Esophagus muscularis mucosa (tissue), 4 donors: Measurements from ENCODE around the gene H19.

ENCODE experiments used
- EP300 ChIP-seq: sonication (generic); formaldehyde crosslinking; IDR thresholded peaks from one replicate; pipeline ENCODE4 v1.6.1; 2017; ENCODE audit warnings: antibody characterized with exemption
- POLR2A ChIP-seq: fragments of 450-650 bp; IDR thresholded peaks from one replicate; pipeline ENCODE4 v1.6.1; 2017; ENCODE audit warnings: antibody characterized with exemption, moderate library complexity, mild to moderate bottlenecking, low read depth
- POLR2AphosphoS5 ChIP-seq, 2 donors: sonication (generic); formaldehyde crosslinking; IDR thresholded peaks; one replicate each; pipeline ENCODE4 v1.6.1; 2017; ENCODE audit warnings: antibody characterized with exemption in 2 of 2
- TF ChIP-seq, protein P1 (sequence below), 3 experiments: fragments of 200-600 bp in 2 of 3; fragments of 450-650 bp in 1 of 3; sonication (generic) in 2 of 3; IDR thresholded peaks; one replicate each; pipeline ENCODE4 v1.5.1; 2017 to 2019; ENCODE audit warnings: antibody characterized with exemption in 3 of 3, mild to moderate bottlenecking in 2 of 3, moderate library complexity in 1 of 3

DNA sequence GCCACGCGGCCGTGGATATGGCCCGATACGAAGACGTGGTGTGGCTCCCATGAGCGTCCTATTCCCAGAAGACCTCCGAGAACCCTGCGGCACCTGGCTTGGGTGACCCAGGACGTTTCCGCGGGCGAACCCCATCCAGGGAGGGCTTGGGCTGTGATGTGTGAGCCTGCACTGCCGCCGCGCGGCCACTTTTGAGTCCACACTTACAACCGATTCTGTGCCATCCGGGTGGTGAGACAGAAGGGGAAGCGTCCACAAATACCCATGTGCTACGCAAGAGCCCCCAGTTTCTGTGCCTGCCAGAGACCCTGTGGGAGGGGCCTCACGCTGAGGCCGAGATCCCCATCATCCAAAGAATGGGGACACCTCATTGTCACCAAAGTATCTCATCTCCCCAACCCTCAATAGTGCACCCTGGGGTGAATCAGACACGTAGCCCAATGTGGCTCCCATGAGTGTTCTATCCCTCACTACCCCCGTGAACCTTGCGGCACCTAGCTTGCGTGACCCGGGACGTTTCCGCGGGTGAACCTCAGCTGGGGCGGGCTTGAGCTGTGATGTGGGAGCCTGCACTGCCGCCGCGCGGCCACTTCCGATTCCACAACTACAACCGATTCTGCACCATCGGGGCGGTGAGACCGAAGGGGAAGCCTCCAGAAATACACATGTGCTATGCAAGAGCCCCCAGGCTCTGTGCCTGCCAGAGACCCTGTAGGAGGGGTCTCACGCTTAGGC lies 4.6 kb upstream of the H19 start:
- TF ChIP-seq POLR2A (no peak), POLR2AphosphoS5 (IDR thresholded peaks at IDR 0.05) (no peak), EP300 (no peak)
- TF ChIP-seq, protein P1, sequence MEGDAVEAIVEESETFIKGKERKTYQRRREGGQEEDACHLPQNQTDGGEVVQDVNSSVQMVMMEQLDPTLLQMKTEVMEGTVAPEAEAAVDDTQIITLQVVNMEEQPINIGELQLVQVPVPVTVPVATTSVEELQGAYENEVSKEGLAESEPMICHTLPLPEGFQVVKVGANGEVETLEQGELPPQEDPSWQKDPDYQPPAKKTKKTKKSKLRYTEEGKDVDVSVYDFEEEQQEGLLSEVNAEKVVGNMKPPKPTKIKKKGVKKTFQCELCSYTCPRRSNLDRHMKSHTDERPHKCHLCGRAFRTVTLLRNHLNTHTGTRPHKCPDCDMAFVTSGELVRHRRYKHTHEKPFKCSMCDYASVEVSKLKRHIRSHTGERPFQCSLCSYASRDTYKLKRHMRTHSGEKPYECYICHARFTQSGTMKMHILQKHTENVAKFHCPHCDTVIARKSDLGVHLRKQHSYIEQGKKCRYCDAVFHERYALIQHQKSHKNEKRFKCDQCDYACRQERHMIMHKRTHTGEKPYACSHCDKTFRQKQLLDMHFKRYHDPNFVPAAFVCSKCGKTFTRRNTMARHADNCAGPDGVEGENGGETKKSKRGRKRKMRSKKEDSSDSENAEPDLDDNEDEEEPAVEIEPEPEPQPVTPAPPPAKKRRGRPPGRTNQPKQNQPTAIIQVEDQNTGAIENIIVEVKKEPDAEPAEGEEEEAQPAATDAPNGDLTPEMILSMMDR (IDR thresholded peaks at IDR 0.05): no peak
